SK-N-SH treated with all-trans-retinoic acid at 6 μM for 48 hours (cell line): Measurements from ENCODE around the gene TBX19.
A peak's percentile ranks its signal among the peaks of the same experiment; 100 is the strongest.

ENCODE experiments used
- ATAC-seq: fragments of 200-7000 bp; cut with Tn5 transposase; 3 replicates; pipeline ENCODE4 v1.9.1; 2020; ENCODE audit warnings: mild to moderate bottlenecking, moderate library complexity
- GLIS3 ChIP-seq: fragments of 250-450 bp; sonication (Bioruptor Pico); IDR thresholded peaks from 2 replicates; pipeline ENCODE4 v1.5.0; 2020; ENCODE audit warnings: mild to moderate bottlenecking, moderate library complexity
- OSR1 ChIP-seq: fragments of 250-450 bp; sonication (Bioruptor Pico); IDR thresholded peaks from 2 replicates; pipeline ENCODE4 v1.8.0; 2022; ENCODE audit warnings: moderate library complexity, mild to moderate bottlenecking, inconsistent platforms
- PATZ1 ChIP-seq: fragments of 250-450 bp; sonication (Bioruptor Pico); IDR thresholded peaks from 2 replicates; pipeline ENCODE4 v1.8.0; 2020; ENCODE audit warnings: mild to moderate bottlenecking, moderate library complexity, borderline replicate concordance
- PPARA ChIP-seq: fragments of 250-450 bp; sonication (Bioruptor Pico); IDR thresholded peaks from 2 replicates; pipeline ENCODE4 v1.5.0; 2020; ENCODE audit warnings: mild to moderate bottlenecking, borderline replicate concordance
- RARB ChIP-seq: fragments of 250-450 bp; sonication (Bioruptor Pico); IDR thresholded peaks from 2 replicates; pipeline ENCODE4 v1.8.0; 2021; ENCODE audit warnings: mild to moderate bottlenecking, moderate library complexity
- SNAI2 ChIP-seq: fragments of 250-450 bp; sonication (Bioruptor Pico); IDR thresholded peaks from 2 replicates; pipeline ENCODE4 v1.5.0; 2020; ENCODE audit warnings: mild to moderate bottlenecking, moderate library complexity
- TCF4 ChIP-seq: fragments of 250-450 bp; sonication (Bioruptor Pico); IDR thresholded peaks from 2 replicates; pipeline ENCODE4 v1.8.0; 2021; ENCODE audit warnings: mild to moderate bottlenecking, moderate library complexity, borderline replicate concordance
- TOX ChIP-seq: fragments of 250-450 bp; sonication (Bioruptor Pico); IDR thresholded peaks from 2 replicates; pipeline ENCODE4 v1.8.0; 2021; ENCODE audit warnings: mild to moderate bottlenecking, moderate library complexity, borderline replicate concordance
- ZC3H10 ChIP-seq: fragments of 250-450 bp; sonication (Bioruptor Pico); IDR thresholded peaks from 2 replicates; pipeline ENCODE4 v1.5.1; 2021; ENCODE audit warnings: mild to moderate bottlenecking, moderate library complexity
- ZFP3 ChIP-seq: fragments of 250-450 bp; sonication (Bioruptor Pico); IDR thresholded peaks from 2 replicates; pipeline ENCODE4 v1.5.0; 2020; ENCODE audit warnings: mild to moderate bottlenecking, moderate library complexity
- ZFP30 ChIP-seq: fragments of 450-650 bp; formaldehyde crosslinking; IDR thresholded peaks from 2 replicates; pipeline ENCODE4 v1.5.0; 2022; ENCODE audit warnings: mild to moderate bottlenecking, moderate library complexity
- ZNF565 ChIP-seq: fragments of 450-650 bp; formaldehyde crosslinking; conservative IDR thresholded peaks from 2 replicates; pipeline ENCODE4 v1.5.0; 2020; ENCODE audit warnings: low read depth, mild to moderate bottlenecking, moderate library complexity
- ZNF70 ChIP-seq: fragments of 450-650 bp; formaldehyde crosslinking; IDR thresholded peaks from 2 replicates; pipeline ENCODE4 v1.5.0; 2020; ENCODE audit warnings: mild to moderate bottlenecking, moderate library complexity
- ZNF8 ChIP-seq: fragments of 450-650 bp; formaldehyde crosslinking; IDR thresholded peaks from 2 replicates; pipeline ENCODE4 v1.5.0; 2020; ENCODE audit warnings: mild to moderate bottlenecking, moderate library complexity
- TF ChIP-seq, protein P1 (sequence below): fragments of 250-450 bp; sonication (Bioruptor Pico); IDR thresholded peaks from 2 replicates; pipeline ENCODE4 v1.8.0; 2021; ENCODE audit warnings: low read depth, mild to moderate bottlenecking, moderate library complexity, borderline replicate concordance
- TF ChIP-seq, protein P2 (sequence below): fragments of 250-450 bp; sonication (Bioruptor Pico); IDR thresholded peaks from 2 replicates; pipeline ENCODE4 v1.5.0; 2020; ENCODE audit warnings: mild to moderate bottlenecking, moderate library complexity

Gene TBX19

DNA sequence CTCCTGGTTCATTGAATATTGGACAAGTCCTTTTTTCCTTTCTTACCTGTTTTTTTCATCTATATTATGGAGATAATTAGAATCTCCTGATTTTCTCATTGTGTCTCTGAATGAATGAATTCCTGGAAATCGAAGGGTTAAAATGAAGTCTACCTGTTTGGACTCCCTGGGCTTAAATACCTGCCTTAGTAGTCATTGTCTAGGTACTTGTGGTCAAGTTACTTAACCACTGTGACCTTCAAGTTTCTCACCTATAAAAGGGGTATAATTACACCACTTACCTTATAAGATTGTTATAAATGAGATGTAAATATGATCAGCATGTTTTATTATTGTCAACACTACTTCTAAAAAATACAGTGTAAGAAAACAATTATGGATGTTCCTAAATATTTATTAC is 9.0 kb upstream of the TBX19 start:
- no peak for ATAC-seq
- TF ChIP-seq SNAI2 (CRISPR knock-in tag) (no peak), RARB (CRISPR knock-in tag) (no peak), ZFP30 (no peak), ZNF565 (CRISPR knock-in tag) (no peak), ZC3H10 (CRISPR knock-in tag) (no peak), ZFP3 (CRISPR knock-in tag) (no peak), GLIS3 (no peak), PPARA (CRISPR knock-in tag) (no peak), PATZ1 (no peak)

GRCh38 chr1:168273575-168273974 is 7.1 kb upstream of the TBX19 start:
- TF ChIP-seq ZNF70 (no peak), TOX (CRISPR knock-in tag) (0 out of 2 replicates have a peak, but pooled peaks have one; percentile 26)
- ATAC-seq, result peak; percentile 79

- ATAC-seq, result no peak
- no peak for TF ChIP-seq OSR1 (CRISPR knock-in tag)
- TF ChIP-seq ZNF70, result no peak
- TF ChIP-seq, protein P1, sequence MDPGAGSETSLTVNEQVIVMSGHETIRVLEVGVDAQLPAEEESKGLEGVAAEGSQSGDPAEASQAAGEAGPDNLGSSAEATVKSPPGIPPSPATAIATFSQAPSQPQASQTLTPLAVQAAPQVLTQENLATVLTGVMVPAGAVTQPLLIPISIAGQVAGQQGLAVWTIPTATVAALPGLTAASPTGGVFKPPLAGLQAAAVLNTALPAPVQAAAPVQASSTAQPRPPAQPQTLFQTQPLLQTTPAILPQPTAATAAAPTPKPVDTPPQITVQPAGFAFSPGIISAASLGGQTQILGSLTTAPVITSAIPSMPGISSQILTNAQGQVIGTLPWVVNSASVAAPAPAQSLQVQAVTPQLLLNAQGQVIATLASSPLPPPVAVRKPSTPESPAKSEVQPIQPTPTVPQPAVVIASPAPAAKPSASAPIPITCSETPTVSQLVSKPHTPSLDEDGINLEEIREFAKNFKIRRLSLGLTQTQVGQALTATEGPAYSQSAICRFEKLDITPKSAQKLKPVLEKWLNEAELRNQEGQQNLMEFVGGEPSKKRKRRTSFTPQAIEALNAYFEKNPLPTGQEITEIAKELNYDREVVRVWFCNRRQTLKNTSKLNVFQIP (CRISPR knock-in tag), result no peak
- TF ChIP-seq TCF4 (CRISPR knock-in tag), result no peak
- TF ChIP-seq RARB (CRISPR knock-in tag), result no peak
- no peak for TF ChIP-seq ZFP3 (CRISPR knock-in tag)
- no peak for TF ChIP-seq PPARA (CRISPR knock-in tag)
- TF ChIP-seq SNAI2 (CRISPR knock-in tag), result no peak
These were observed 1.4 kb upstream of the TBX19 start for GRCh38 chr1:168279253-168279652.

DNA sequence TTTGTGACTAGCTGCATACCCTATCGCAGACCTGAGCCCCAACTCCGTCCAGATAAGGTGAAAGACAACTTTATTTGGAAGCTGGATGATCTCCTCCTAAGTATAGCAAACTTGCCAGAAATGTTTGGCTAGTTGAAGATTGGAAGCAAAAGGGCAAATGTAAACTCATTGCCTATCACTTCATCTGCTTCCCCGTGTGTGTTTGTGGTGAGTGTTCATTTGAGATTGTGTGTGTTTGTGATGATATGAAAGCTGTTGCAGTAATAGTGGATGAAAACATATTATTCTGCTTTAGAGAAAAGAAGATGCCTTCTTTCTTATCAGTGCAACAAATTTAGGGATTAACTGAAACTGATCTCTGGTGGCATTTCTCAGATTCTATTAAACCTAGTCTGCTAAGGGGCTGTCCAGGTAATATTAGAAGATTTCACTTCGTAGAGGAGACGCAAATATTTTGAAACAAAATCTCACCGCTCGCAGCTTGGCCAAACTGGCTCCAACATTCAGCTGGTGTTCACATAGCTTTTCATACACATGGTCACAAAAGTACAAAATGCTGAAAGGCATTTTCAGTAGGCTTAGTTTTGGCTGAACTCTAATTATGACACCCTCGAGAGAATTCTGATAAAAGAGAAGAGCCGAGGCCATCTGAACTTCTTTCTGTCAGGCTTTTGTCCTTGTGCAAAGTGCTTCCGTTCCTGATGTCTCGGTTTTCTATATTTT is 1.1 kb downstream of the TBX19 start:
- ATAC-seq, result no peak

More for the DNA sequence above, 1.1 kb downstream of the TBX19 start:
- TF ChIP-seq PPARA (CRISPR knock-in tag) (no peak), ZNF8 (CRISPR knock-in tag) (no peak), ZC3H10 (CRISPR knock-in tag) (no peak), PATZ1 (no peak), TOX (CRISPR knock-in tag) (no peak), OSR1 (CRISPR knock-in tag) (no peak)
- TF ChIP-seq, protein P1 (CRISPR knock-in tag), result no peak
- TF ChIP-seq, protein P2, sequence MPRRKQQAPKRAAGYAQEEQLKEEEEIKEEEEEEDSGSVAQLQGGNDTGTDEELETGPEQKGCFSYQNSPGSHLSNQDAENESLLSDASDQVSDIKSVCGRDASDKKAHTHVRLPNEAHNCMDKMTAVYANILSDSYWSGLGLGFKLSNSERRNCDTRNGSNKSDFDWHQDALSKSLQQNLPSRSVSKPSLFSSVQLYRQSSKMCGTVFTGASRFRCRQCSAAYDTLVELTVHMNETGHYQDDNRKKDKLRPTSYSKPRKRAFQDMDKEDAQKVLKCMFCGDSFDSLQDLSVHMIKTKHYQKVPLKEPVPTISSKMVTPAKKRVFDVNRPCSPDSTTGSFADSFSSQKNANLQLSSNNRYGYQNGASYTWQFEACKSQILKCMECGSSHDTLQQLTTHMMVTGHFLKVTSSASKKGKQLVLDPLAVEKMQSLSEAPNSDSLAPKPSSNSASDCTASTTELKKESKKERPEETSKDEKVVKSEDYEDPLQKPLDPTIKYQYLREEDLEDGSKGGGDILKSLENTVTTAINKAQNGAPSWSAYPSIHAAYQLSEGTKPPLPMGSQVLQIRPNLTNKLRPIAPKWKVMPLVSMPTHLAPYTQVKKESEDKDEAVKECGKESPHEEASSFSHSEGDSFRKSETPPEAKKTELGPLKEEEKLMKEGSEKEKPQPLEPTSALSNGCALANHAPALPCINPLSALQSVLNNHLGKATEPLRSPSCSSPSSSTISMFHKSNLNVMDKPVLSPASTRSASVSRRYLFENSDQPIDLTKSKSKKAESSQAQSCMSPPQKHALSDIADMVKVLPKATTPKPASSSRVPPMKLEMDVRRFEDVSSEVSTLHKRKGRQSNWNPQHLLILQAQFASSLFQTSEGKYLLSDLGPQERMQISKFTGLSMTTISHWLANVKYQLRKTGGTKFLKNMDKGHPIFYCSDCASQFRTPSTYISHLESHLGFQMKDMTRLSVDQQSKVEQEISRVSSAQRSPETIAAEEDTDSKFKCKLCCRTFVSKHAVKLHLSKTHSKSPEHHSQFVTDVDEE, result no peak
